ENCODE data around the gene ZNF765.

- TF ChIP-seq CTCF (IDR thresholded peaks at IDR 0.05) (no peak), EZH2 (IDR thresholded peaks at IDR 0.05; ENCODE audit: borderline replicate concordance, insufficient read depth, low read depth, low read length, poor library complexity, severe bottlenecking) (no peak)
These were observed 5.0 kb upstream of the ZNF765 start for GRCh38 chr19:53389978-53390377.

Measured in B cell (primary cell).